Natural killer cell (primary cell): Measurements from ENCODE around the gene ARHGEF6. TPM values are rescaled to one million over a fixed set of nuclear protein-coding genes. Genes with fewer than 3 reads are reported as not detected.

ENCODE experiments used
- ATAC-seq, 3 donors: fragments of 150-1000 bp in 2 of 3; fragments of 200-7000 bp in 1 of 3; cut with Tn5 transposase; 1 replicate in 1 of 3; 2 replicates in 2 of 3; pipeline ENCODE4 v1.10.0; 2021; ENCODE audit warnings: mild to moderate bottlenecking in 2 of 3, moderate library complexity in 2 of 3
- DNase-seq, 2 donors: peaks; one replicate each; pipeline versions ENCODE4 v3.0.0 to v3.0.0-alpha.2; 2013 to 2021; ENCODE audit warnings: mixed read lengths in 1 of 2
- H3K27ac ChIP-seq: one replicate; pipeline ENCODE4 v1.5.1; 2013; ENCODE audit warnings: mild to moderate bottlenecking, low read length
- H3K27me3 ChIP-seq: one replicate; pipeline ENCODE4 v1.6.1; 2013; ENCODE audit warnings: low read length; ENCODE audit not compliant: control insufficient read depth, insufficient read depth
- H3K36me3 ChIP-seq: one replicate; pipeline ENCODE4 v1.6.1; 2013; ENCODE audit warnings: low read length; ENCODE audit not compliant: control insufficient read depth, insufficient read depth
- H3K4me1 ChIP-seq: one replicate; pipeline ENCODE4 v1.6.1; 2013; ENCODE audit warnings: low read length; ENCODE audit not compliant: control insufficient read depth, insufficient read depth
- H3K4me3 ChIP-seq: one replicate; pipeline ENCODE4 v1.5.1; 2013; ENCODE audit warnings: low read length
- H3K9me3 ChIP-seq: one replicate; pipeline ENCODE4 v1.6.1; 2013; ENCODE audit warnings: low read length; ENCODE audit not compliant: control insufficient read depth, insufficient read depth
- H3K27ac Mint-ChIP-seq, 2 donors: one replicate each; pipeline ENCODE4 v1.8.0; 2022; ENCODE audit warnings: mild to moderate bottlenecking in 2 of 2, mixed read lengths in 2 of 2, moderate library complexity in 1 of 2
- H3K27me3 Mint-ChIP-seq, 2 donors: one replicate each; pipeline ENCODE4 v1.8.0; 2022; ENCODE audit warnings: low read depth in 2 of 2, mixed read lengths in 2 of 2
- H3K36me3 Mint-ChIP-seq: one replicate; pipeline ENCODE4 v1.8.0; 2022; ENCODE audit warnings: mixed read lengths
- H3K4me1 Mint-ChIP-seq, 2 donors: one replicate each; pipeline ENCODE4 v1.8.0; 2022; ENCODE audit warnings: mixed read lengths in 2 of 2
- H3K4me3 Mint-ChIP-seq: one replicate; pipeline ENCODE4 v1.8.0; 2022; ENCODE audit warnings: mild to moderate bottlenecking, moderate library complexity, mixed read lengths
- H3K9me3 Mint-ChIP-seq, 2 donors: one replicate each; pipeline ENCODE4 v1.8.0; 2022; ENCODE audit warnings: mixed read lengths in 2 of 2
- CTCF ChIP-seq: fragments of 200-600 bp; IDR thresholded peaks from one replicate; pipeline ENCODE4 v1.8.0; 2022; ENCODE audit warnings: antibody characterized with exemption
- WGBS: methylation state at CpG from one replicate; pipeline ENCODE4 v1.1.7; 2013; ENCODE audit warnings: missing lambda C conversion rate; ENCODE audit not compliant: insufficient coverage; 5-methylcytosine and 5-hydroxymethylcytosine counted together
- intact Hi-C: fragments of 100-400 bp; cut with micrococcal nuclease; formaldehyde crosslinking; loops from one replicate; pipeline ENCODE4 v1.14.2; 2022
- total RNA-seq, 4 donors: library from RNA; stranded (reverse); fragments of 120-200 nt in 1 of 4; gene quantifications; one replicate each; pipeline versions ENCODE4 v1.2.3 to v1.2.4, GENCODE V29; 2013 to 2022

ARHGEF6 gene
- total RNA-seq, 3 donors from 2014 or later (not counting 1 experiment from before 2014, with no cell fraction given): 55.5 to 78.8 (median 75.7) TPM

GRCh38 chrX:136626237-136626636 is 154.5 kb downstream of the ARHGEF6 start:
- Histone ChIP-seq H3K27me3 (no peaks in the 10 kb centered on the region), H3K36me3 (no peaks in the 10 kb centered on the region), H3K4me3 (no peak overlapping the region), H3K27ac (no peak overlapping the region), H3K9me3 (no peaks in the 10 kb centered on the region), H3K4me1 (peaks cover 52% of the 10 kb centered on the region)
- H3K4me1 Mint-ChIP-seq: peaks cover 68 to 70% of the 10 kb centered on the region in 2 donors
- no peak for TF ChIP-seq CTCF
- no CpG with 5 or more reads among the region's 2 CpGs for WGBS
- no peaks in the 10 kb centered on the region for H3K27me3 Mint-ChIP-seq
- no peak overlapping the region for H3K27ac Mint-ChIP-seq
- ATAC-seq (no peak), DNase-seq (no peak)
- no peaks in the 10 kb centered on the region for H3K9me3 Mint-ChIP-seq
- no peaks in the 10 kb centered on the region for H3K36me3 Mint-ChIP-seq
- peak overlapping the region; percentile 75 for H3K4me3 Mint-ChIP-seq
- intact Hi-C loops: loop anchor here (5.0 kb wide), 1 partner anchor 39 kb away; no protein-coding TSS in a partner anchor

GRCh38 chrX:136625246-136625645 is 155.5 kb downstream of the ARHGEF6 start:
- Mint-ChIP-seq H3K4me3 (no peak overlapping the region), H3K27me3 (no peaks in the 10 kb centered on the region), H3K36me3 (no peaks in the 10 kb centered on the region), H3K27ac (no peak overlapping the region), H3K9me3 (no peaks in the 10 kb centered on the region), H3K4me1 (peaks cover 63 to 64% of the 10 kb centered on the region in 2 donors)
- no peaks in the 10 kb centered on the region for H3K9me3 ChIP-seq
- H3K27ac ChIP-seq: no peak overlapping the region
- DNase-seq: no peak
- peaks cover 43% of the 10 kb centered on the region for H3K4me1 ChIP-seq
- intact Hi-C loops: loop anchor here (5.0 kb wide), 1 partner anchor 38 kb away; no protein-coding TSS in a partner anchor
- TF ChIP-seq CTCF: no peak
- no peak for ATAC-seq
- WGBS: 83% methylated on average over 2 of the region's 2 CpGs
- H3K4me3 ChIP-seq: no peak overlapping the region
- no peaks in the 10 kb centered on the region for H3K36me3 ChIP-seq
- no peaks in the 10 kb centered on the region for H3K27me3 ChIP-seq

- DNase-seq: no peak
- intact Hi-C loops: no loop called here
- Histone ChIP-seq H3K27me3 (no peaks in the 10 kb centered on the region), H3K27ac (no peak overlapping the region), H3K4me3 (no peak overlapping the region), H3K9me3 (no peaks in the 10 kb centered on the region), H3K36me3 (no peaks in the 10 kb centered on the region), H3K4me1 (peaks cover 27% of the 10 kb centered on the region)
- no CpG with 5 or more reads among the region's 1 CpG for WGBS
- no peaks in the 10 kb centered on the region for H3K27me3 Mint-ChIP-seq
- no peak for TF ChIP-seq CTCF
- H3K27ac Mint-ChIP-seq: peak overlapping the region; percentile 36 to 63
- H3K4me1 Mint-ChIP-seq: peaks cover 48% of the 10 kb centered on the region in 2 donors
- ATAC-seq: peak in 2 of 3 donors; percentile 50 to 71
- H3K36me3 Mint-ChIP-seq: no peaks in the 10 kb centered on the region
- H3K9me3 Mint-ChIP-seq: no peaks in the 10 kb centered on the region
- H3K4me3 Mint-ChIP-seq: peak overlapping the region; percentile 59
Measured at GRCh38 chrX:136623396-136623795, 157.3 kb downstream of the ARHGEF6 start.

- Histone ChIP-seq H3K4me3 (no peak overlapping the region), H3K27me3 (no peaks in the 10 kb centered on the region), H3K4me1 (peaks cover 23% of the 10 kb centered on the region), H3K9me3 (no peaks in the 10 kb centered on the region), H3K27ac (no peak overlapping the region), H3K36me3 (no peaks in the 10 kb centered on the region)
- no peak overlapping the region for H3K4me3 Mint-ChIP-seq
- no peaks in the 10 kb centered on the region for H3K9me3 Mint-ChIP-seq
- H3K27ac Mint-ChIP-seq: no peak overlapping the region
- ATAC-seq: no peak
- peaks cover 39 to 40% of the 10 kb centered on the region in 2 donors for H3K4me1 Mint-ChIP-seq
- DNase-seq: no peak
- H3K27me3 Mint-ChIP-seq: no peaks in the 10 kb centered on the region
- no peaks in the 10 kb centered on the region for H3K36me3 Mint-ChIP-seq
- no CpG with 5 or more reads among the region's 4 CpGs for WGBS
- intact Hi-C loops: no loop called here
- TF ChIP-seq CTCF: no peak
Measured at GRCh38 chrX:136622568-136622967, 158.2 kb downstream of the ARHGEF6 start.
